BJ (cell line): ENCODE data around the gene WDR91. TPM values are rescaled to one million over a fixed set of nuclear protein-coding genes. Genes with fewer than 3 reads are reported as not detected.
A peak's percentile ranks its signal among the peaks of the same experiment; 100 is the strongest.

Source experiments
- CTCF ChIA-PET: fragments of 350-600 bp; formaldehyde crosslinking; extraction: SDS; loops from one replicate; lab custom pipeline; 2021; ENCODE audit warnings: antibody characterized with exemption, inconsistent platforms; lab: Yijun Ruan, JAX
- POLR2A ChIA-PET: fragments of 300-600 bp; sonication (Branson Sonifier 250); formaldehyde crosslinking; extraction: SDS; loops from one replicate; lab custom pipeline; 2021; ENCODE audit warnings: antibody characterized with exemption; lab: Charles Lee
- DNase-seq: peaks from one replicate; pipeline ENCODE4 v3.0.0-alpha.2; 2011; ENCODE audit warnings: low read depth
- H3K27me3 ChIP-seq: 2 replicates; pipeline ENCODE4 v1.6.0; 2011; ENCODE audit warnings: low read length; ENCODE audit not compliant: control insufficient read depth, insufficient read depth
- H3K36me3 ChIP-seq: 2 replicates; pipeline ENCODE4 v1.5.1; 2011; ENCODE audit warnings: low read length; ENCODE audit not compliant: control insufficient read depth, insufficient read depth
- H3K4me3 ChIP-seq: 2 replicates; pipeline ENCODE4 v1.5.1; 2011; ENCODE audit warnings: low read depth, mild to moderate bottlenecking, control low read depth, low read length
- polyA plus RNA-seq: library from polyadenylated mRNA; depleted of rRNA; stranded (reverse); fragments of >200 nt; gene quantifications from 2 replicates; pipeline ENCODE4 v1.2.3, GENCODE V29; 2011
- TF ChIP-seq, protein P1 (sequence below): IDR thresholded peaks from 2 replicates; pipeline ENCODE4 v1.5.1; 2011; ENCODE audit warnings: low read depth, mild to moderate bottlenecking, control low read depth, inconsistent platforms, low read length, moderate library complexity; ENCODE audit not compliant: insufficient read depth

The WDR91 gene
- polyA plus RNA-seq, 1 experiment = 14.2 TPM

DNA sequence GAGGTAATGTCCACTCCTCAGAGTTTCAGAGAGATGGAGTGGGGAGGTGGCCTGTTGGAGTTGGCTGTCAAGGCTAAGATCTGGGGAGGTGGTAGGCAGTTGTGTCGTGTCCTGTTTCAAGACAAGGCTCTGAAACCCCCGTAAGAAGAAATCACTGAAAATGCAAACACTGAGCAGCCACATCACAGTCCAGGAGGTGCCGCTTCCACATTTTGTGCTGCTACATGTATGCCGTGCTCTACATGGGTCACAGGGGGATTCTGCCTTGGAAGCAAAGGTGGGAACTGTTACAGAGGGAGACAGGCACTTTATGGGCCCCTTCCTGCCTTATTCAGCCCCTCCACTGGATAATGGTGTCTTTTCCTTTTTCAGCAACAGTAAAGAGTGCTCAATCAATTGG lies 11.9 kb downstream of the WDR91 start:
- POLR2A ChIA-PET = no interaction called here
- TF ChIP-seq, protein P1, sequence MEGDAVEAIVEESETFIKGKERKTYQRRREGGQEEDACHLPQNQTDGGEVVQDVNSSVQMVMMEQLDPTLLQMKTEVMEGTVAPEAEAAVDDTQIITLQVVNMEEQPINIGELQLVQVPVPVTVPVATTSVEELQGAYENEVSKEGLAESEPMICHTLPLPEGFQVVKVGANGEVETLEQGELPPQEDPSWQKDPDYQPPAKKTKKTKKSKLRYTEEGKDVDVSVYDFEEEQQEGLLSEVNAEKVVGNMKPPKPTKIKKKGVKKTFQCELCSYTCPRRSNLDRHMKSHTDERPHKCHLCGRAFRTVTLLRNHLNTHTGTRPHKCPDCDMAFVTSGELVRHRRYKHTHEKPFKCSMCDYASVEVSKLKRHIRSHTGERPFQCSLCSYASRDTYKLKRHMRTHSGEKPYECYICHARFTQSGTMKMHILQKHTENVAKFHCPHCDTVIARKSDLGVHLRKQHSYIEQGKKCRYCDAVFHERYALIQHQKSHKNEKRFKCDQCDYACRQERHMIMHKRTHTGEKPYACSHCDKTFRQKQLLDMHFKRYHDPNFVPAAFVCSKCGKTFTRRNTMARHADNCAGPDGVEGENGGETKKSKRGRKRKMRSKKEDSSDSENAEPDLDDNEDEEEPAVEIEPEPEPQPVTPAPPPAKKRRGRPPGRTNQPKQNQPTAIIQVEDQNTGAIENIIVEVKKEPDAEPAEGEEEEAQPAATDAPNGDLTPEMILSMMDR = no peak
- Histone ChIP-seq H3K27me3 (no peaks in the 10 kb centered on the region), H3K36me3 (peaks cover 10% of the 10 kb centered on the region), H3K4me3 (no peak overlapping the region)
- CTCF ChIA-PET = no interaction called here
- DNase-seq = no peak

DNA sequence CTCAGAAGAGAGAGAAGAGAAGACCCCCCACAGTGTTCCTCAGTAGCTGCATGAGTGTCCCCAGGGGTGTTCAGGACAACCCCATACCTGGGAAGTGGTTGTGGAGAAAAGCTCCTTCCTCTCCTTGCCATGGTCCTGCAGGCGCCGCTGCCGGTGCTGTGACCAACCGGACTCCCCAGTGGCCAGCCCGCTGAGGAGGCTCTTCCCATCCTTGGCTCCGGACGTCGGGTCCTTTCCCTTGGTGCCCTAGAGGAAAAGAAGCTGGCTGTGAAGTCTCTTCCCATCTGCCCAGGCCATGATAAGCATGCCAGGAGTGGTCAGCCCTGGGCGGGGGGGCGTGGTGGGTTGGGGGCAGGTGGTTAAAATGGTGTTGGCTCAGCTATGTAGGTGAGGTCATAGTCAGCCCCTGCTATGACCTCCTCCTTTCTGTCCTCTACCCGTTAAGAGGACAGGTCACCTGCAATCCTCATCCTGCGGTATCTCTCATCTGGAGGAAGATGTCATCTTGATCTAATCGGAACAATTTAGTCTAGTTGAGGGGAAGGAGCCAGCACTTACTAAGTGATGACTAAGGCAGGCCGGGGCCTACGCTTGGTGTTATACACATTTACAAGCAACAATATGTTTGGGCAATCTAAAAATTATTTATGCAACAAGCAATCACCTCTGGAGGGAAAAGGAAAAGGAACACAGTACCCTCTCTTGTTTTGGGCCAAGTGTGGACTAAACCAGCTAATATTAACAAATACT lies 13.2 kb downstream of the WDR91 start:
- ChIA-PET CTCF (interaction anchor here (0.6 kb wide), 1 partner anchor 535 kb away, joined by 4 read pairs; no protein-coding TSS in a partner anchor), POLR2A (no interaction called here)
- Histone ChIP-seq H3K36me3 (peaks cover 10% of the 10 kb centered on the region), H3K27me3 (no peaks in the 10 kb centered on the region), H3K4me3 (no peak overlapping the region)
- TF ChIP-seq, protein P1 = no peak
- peak; percentile 52 for DNase-seq

DNA sequence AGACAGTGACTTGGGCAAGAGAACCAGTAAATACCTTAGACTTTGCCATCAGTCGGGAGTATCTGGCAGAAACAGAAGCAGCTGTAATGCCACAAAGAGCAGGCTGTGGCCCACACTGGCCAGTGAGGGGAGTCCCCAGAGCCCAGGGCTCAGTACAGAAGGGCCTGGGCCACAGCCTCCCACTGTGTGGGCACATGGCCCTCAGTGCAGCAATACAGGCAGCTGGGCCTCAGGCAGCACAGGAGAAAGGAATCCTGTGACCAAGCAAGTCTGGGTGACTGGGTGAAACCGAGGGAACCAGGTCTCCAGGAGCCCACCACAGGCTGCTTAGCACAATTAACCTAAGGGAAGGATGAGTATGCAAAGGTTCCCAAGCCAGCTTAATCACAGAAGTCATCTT lies 14.0 kb downstream of the WDR91 start:
- ChIA-PET POLR2A (no interaction called here), CTCF (no interaction called here)
- H3K27me3 ChIP-seq = no peaks in the 10 kb centered on the region
- no peak overlapping the region for H3K4me3 ChIP-seq
- peaks cover 9% of the 10 kb centered on the region for H3K36me3 ChIP-seq
- TF ChIP-seq, protein P1 = no peak
- DNase-seq = no peak

DNA sequence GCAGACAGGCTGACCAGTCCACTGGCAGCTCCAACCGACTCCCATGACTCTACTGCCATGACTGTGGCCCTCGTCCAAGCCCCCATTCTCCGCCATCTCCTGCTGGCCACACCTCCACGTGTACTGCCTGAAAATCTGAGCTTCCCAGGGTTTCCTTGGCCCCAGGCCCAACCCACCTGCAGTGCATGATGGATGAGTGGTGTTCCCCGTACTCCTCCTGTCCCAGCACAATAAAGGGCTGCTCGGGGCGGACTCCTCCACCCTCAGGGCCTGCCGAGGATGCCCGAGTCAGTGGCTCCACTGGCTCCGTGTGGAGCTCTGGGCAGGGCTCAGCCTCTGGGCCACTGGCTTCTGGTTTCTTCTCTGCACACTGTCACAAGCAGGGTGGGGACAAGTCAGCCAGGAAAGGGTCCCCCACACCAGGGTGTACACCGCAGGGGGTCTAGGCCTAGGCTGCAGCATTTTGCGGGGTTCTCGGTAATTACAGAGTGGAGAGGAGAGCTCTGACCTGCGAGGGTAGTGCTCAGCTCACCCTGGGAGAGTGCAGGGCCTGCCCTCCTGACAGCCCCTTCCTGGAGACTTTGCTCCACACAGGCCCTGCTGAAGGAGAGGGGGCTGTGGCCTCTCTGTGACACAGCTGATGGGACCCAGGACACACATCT lies 15.2 kb downstream of the WDR91 start:
- no peak for DNase-seq
- POLR2A ChIA-PET = no interaction called here
- TF ChIP-seq, protein P1 = no peak
- Histone ChIP-seq H3K4me3 (no peak overlapping the region), H3K36me3 (peaks cover 9% of the 10 kb centered on the region), H3K27me3 (no peaks in the 10 kb centered on the region)
- CTCF ChIA-PET = interaction anchor here (1.1 kb wide), 1 partner anchor 25 kb away, joined by 4 read pairs; no protein-coding TSS in a partner anchor

DNA sequence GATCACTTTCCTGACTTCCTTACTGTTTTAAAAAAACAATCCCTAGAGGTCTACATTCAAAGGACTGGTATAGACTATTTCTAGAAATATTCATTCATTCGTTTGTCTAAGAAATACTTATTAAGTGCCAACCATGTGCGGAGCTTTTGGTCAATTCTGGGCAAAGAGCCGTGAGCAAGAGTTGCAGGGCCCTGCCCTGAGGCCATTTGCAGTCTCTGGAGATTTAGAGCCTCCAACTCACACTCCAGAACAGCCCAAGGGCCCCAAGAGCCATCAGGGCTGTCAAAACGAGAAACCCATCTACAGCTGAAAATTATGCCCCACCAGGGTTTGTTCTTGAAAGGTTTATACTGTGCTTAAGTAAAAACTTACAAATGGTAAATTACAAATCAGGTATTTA lies 16.2 kb downstream of the WDR91 start:
- TF ChIP-seq, protein P1 = no peak
- POLR2A ChIA-PET = no interaction called here
- H3K36me3 ChIP-seq = peaks cover 9% of the 10 kb centered on the region
- CTCF ChIA-PET = interaction anchor here (1.0 kb wide), 1 partner anchor 209 kb away, joined by 4 read pairs; the partner anchor contains the start of gene AGBL3
- no peaks in the 10 kb centered on the region for H3K27me3 ChIP-seq
- DNase-seq = no peak
- H3K4me3 ChIP-seq = no peak overlapping the region
